RWPE1 (cell line): ENCODE results near the gene LPA.
"Not testable (repeated sequence)": the region's sequence is repeated elsewhere in the genome, so short reads cannot be mapped to it uniquely, and the experiment has no call there.

Experiments used
- CTCF ChIA-PET: fragments of 350-600 bp; sonication (Branson Sonifier 250); formaldehyde crosslinking; extraction: SDS; loops from one replicate; lab custom pipeline; 2021; lab: Yijun Ruan, JAX
- POLR2A ChIA-PET: fragments of 400-600 bp; formaldehyde crosslinking; extraction: SDS; loops from one replicate; lab custom pipeline; 2020; ENCODE audit warnings: antibody characterized with exemption; ENCODE audit not compliant: low non-redundant PET; lab: Yijun Ruan, JAX
- DNase-seq: peaks from one replicate; pipeline ENCODE4 v3.0.0; 2012; ENCODE audit warnings: low spot score
- H3K27ac ChIP-seq: fragments of 450-650 bp; 2 replicates; pipeline ENCODE4 v1.5.1; 2017
- TF ChIP-seq, protein P1 (sequence below): fragments of 450-650 bp; conservative IDR thresholded peaks from 2 replicates; pipeline ENCODE4 v1.5.1; 2017; ENCODE audit warnings: low read depth, mild to moderate bottlenecking

Gene LPA, protein sequence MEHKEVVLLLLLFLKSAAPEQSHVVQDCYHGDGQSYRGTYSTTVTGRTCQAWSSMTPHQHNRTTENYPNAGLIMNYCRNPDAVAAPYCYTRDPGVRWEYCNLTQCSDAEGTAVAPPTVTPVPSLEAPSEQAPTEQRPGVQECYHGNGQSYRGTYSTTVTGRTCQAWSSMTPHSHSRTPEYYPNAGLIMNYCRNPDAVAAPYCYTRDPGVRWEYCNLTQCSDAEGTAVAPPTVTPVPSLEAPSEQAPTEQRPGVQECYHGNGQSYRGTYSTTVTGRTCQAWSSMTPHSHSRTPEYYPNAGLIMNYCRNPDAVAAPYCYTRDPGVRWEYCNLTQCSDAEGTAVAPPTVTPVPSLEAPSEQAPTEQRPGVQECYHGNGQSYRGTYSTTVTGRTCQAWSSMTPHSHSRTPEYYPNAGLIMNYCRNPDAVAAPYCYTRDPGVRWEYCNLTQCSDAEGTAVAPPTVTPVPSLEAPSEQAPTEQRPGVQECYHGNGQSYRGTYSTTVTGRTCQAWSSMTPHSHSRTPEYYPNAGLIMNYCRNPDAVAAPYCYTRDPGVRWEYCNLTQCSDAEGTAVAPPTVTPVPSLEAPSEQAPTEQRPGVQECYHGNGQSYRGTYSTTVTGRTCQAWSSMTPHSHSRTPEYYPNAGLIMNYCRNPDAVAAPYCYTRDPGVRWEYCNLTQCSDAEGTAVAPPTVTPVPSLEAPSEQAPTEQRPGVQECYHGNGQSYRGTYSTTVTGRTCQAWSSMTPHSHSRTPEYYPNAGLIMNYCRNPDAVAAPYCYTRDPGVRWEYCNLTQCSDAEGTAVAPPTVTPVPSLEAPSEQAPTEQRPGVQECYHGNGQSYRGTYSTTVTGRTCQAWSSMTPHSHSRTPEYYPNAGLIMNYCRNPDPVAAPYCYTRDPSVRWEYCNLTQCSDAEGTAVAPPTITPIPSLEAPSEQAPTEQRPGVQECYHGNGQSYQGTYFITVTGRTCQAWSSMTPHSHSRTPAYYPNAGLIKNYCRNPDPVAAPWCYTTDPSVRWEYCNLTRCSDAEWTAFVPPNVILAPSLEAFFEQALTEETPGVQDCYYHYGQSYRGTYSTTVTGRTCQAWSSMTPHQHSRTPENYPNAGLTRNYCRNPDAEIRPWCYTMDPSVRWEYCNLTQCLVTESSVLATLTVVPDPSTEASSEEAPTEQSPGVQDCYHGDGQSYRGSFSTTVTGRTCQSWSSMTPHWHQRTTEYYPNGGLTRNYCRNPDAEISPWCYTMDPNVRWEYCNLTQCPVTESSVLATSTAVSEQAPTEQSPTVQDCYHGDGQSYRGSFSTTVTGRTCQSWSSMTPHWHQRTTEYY (N-terminal part only)

GRCh38 chr6:160664198-160664597 is at the start of gene LPA:
Gene LPA, minus strand, starts transcription at chr6:160664275. Its CDS starts 61 bp downstream, at chr6:160664214.
- CTCF ChIA-PET, DNase-seq, POLR2A ChIA-PET, H3K27ac ChIP-seq: not testable (repeated sequence)

DNA sequence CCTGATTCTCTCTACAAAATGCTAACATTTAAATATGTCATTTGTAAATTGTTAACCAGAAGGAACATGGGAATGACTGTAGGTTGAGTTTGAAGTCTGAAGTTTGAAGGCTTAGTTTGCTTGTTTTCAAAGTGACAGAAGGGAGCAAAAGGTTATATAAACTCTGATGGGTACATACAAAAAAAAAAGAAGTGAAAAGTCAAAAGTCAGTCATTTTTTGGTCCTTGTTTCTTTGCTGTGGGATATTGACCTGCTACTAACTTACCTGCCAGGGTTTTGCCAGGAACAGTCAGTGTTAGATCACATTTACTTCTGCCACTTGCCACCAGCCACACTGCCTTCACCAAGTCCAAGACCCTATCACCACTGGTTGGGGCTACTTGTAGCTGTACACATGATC is 44.9 kb upstream of the LPA start:
- POLR2A ChIA-PET, H3K27ac ChIP-seq, CTCF ChIA-PET, DNase-seq: not testable (repeated sequence)

GRCh38 chr6:160704688-160705087 is 40.6 kb upstream of the LPA start:
- CTCF ChIA-PET, H3K27ac ChIP-seq, POLR2A ChIA-PET, DNase-seq: not testable (repeated sequence)

DNA sequence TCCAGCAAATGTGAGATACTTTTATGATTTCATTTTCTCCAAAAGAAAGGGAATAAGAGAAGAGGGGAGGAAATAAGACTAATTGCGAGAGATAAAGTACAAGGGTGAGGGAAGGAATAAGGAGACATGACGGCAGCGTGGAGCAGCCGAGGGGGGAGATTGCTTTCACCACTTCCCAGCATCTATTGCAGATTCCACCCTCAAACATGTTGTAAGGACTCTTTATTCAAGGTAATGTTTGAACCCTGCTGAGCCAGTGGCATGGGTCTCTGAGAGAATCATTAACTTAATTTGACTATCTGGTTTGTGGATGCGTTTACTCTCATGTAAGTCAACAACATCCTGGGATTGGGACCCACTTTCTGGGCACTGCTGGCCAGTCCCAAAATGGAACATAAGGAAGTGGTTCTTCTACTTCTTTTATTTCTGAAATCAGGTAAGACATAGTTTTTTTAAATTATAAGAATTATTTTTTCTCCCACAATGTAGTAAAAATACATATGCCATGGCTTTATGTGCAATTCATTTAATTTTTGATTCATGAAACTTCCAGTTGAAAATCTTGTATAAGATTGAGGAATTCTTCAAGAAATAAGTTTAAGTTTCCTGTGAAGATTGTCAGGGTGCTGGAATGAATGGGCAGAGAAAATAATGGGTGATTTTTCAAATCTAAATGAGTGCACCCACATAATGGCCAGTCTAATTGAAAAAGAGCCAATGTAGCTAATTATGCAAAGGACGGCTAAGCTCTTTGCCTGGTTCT is 38.0 kb upstream of the LPA start, which contains the start of gene PLG:
PLG (plus strand) TSS at position 327 of the 763 bp plus-strand sequence; CDS start at position 388, 61 bp downstream.
- DNase-seq, CTCF ChIA-PET, POLR2A ChIA-PET, H3K27ac ChIP-seq: not testable (repeated sequence)

- no peak for DNase-seq
- no peak overlapping the region for H3K27ac ChIP-seq
- ChIA-PET POLR2A (no interaction called here), CTCF (no interaction called here)
- TF ChIP-seq, protein P1, sequence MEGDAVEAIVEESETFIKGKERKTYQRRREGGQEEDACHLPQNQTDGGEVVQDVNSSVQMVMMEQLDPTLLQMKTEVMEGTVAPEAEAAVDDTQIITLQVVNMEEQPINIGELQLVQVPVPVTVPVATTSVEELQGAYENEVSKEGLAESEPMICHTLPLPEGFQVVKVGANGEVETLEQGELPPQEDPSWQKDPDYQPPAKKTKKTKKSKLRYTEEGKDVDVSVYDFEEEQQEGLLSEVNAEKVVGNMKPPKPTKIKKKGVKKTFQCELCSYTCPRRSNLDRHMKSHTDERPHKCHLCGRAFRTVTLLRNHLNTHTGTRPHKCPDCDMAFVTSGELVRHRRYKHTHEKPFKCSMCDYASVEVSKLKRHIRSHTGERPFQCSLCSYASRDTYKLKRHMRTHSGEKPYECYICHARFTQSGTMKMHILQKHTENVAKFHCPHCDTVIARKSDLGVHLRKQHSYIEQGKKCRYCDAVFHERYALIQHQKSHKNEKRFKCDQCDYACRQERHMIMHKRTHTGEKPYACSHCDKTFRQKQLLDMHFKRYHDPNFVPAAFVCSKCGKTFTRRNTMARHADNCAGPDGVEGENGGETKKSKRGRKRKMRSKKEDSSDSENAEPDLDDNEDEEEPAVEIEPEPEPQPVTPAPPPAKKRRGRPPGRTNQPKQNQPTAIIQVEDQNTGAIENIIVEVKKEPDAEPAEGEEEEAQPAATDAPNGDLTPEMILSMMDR = no peak
Measured at GRCh38 chr6:160697826-160698225, 33.8 kb upstream of the LPA start.

DNA sequence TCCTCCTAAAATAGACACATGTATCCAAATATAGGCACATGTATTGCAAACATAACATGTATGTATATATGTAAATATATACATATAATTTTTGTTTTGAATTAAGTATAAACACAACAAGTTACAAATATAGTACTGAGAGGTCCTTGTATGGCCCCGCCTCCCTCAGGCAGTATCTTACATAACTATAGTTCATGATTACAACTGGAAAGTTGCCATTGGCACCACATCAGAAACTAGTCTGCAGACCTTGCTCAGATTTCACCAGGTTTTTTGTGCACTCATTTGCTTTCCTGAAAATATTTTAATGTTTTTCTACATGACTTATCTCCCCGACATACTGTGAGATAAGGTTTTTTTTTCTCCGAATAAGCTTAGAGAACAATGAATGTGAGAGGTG is 32.8 kb upstream of the LPA start:
- CTCF ChIA-PET = interaction anchor here (0.5 kb wide), 1 partner anchor 1545 kb away, joined by 5 read pairs; no protein-coding TSS in a partner anchor
- H3K27ac ChIP-seq, POLR2A ChIA-PET, DNase-seq: not testable (repeated sequence)

GRCh38 chr6:160695622-160696021 is 31.5 kb upstream of the LPA start:
- POLR2A ChIA-PET, DNase-seq, H3K27ac ChIP-seq: not testable (repeated sequence)
- CTCF ChIA-PET = interaction anchor here (0.6 kb wide), 1 partner anchor 50 kb away, joined by 4 read pairs; no protein-coding TSS in a partner anchor

- DNase-seq, CTCF ChIA-PET, H3K27ac ChIP-seq, POLR2A ChIA-PET: not testable (repeated sequence)
Measured at GRCh38 chr6:160695025-160695424, 30.9 kb upstream of the LPA start.

DNA sequence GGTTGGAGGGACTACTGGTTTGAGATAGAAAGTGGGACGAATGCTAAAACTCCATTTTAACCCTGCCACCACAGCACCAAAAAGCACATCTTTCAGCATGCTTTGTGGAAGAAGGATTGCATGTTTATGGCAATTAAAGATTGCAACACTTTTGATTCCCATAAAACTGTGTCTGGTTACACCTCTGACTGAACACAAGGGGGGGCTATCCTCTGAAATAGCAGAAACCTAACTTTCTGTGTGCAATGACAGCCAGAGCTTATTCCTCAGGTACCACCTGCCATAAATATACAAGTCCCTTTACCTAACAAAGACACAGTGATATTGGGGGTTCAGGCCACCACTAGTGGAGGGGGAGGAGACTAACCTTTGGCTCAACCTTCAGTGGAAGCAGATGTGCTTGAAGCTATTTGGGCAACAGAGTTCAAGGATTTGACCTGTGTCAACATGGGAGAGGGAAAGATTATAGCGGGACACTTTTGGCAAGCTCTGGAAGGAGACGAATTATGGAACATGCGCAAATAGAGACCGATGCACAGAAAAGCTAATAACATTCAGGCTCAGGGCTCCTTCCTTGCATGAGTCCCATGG is 28.4 kb upstream of the LPA start:
- POLR2A ChIA-PET = no interaction called here
- no peak overlapping the region for H3K27ac ChIP-seq
- TF ChIP-seq, protein P1 = no peak
- no peak for DNase-seq
- CTCF ChIA-PET = no interaction called here
